Spleen (tissue), 11 donors: ENCODE measurements around the gene B3GAT1. TPM values are rescaled to one million over a fixed set of nuclear protein-coding genes. Genes with fewer than 3 reads are reported as not detected.

ENCODE experiments used
- DNase-seq: peaks from one replicate; pipeline ENCODE4 v3.0.0-alpha.2; 2020
- H3K27ac ChIP-seq, 8 donors: fragments of 200-600 bp; sonication (generic) in 7 of 8; 1 replicate in 4 of 8; 2 replicates in 4 of 8; pipeline versions ENCODE4 v1.5.0 to v1.8.0; 2016 to 2021; ENCODE audit warnings: inconsistent platforms in 4 of 8, mild to moderate bottlenecking in 4 of 8, moderate library complexity in 1 of 8
- H3K27me3 ChIP-seq, 7 donors: fragments of 200-600 bp; sonication (generic) in 6 of 7; replicated peaks in 1 of 7; 1 replicate in 4 of 7; 2 replicates in 3 of 7; pipeline versions ENCODE4 v1.5.0 to v1.8.0; 2016 to 2021; ENCODE audit warnings: inconsistent platforms in 3 of 7, mild to moderate bottlenecking in 1 of 7
- H3K36me3 ChIP-seq, 6 donors: fragments of 200-600 bp; sonication (generic) in 5 of 6; 1 replicate in 4 of 6; 2 replicates in 2 of 6; pipeline versions ENCODE4 v1.5.0 to v1.8.0; 2016 to 2021; ENCODE audit warnings: inconsistent platforms in 2 of 6
- H3K4me1 ChIP-seq, 6 donors: fragments of 200-600 bp; sonication (generic) in 5 of 6; 1 replicate in 3 of 6; 2 replicates in 3 of 6; pipeline versions ENCODE4 v1.5.0 to v1.8.0; 2016 to 2021; ENCODE audit warnings: inconsistent platforms in 3 of 6
- H3K4me3 ChIP-seq, 8 donors: fragments of 200-600 bp; sonication (generic) in 7 of 8; 1 replicate in 4 of 8; 2 replicates in 4 of 8; pipeline versions ENCODE4 v1.5.0 to v1.8.0; 2016 to 2021; ENCODE audit warnings: inconsistent platforms in 4 of 8, mild to moderate bottlenecking in 4 of 8, moderate library complexity in 2 of 8
- H3K9me3 ChIP-seq, 8 donors: fragments of 200-600 bp; sonication (generic) in 7 of 8; 1 replicate in 4 of 8; 2 replicates in 4 of 8; pipeline versions ENCODE4 v1.5.0 to v1.8.0; 2016 to 2021; ENCODE audit warnings: inconsistent platforms in 4 of 8
- POLR2A ChIP-seq, 3 donors: fragments of 450-650 bp; IDR thresholded peaks; one replicate each; pipeline ENCODE4 v1.5.1; 2017; ENCODE audit warnings: antibody characterized with exemption in 3 of 3, mild to moderate bottlenecking in 1 of 3
- POLR2AphosphoS5 ChIP-seq, 3 donors: sonication (generic); formaldehyde crosslinking; IDR thresholded peaks; one replicate each; pipeline ENCODE4 v1.5.1; 2017; ENCODE audit warnings: antibody characterized with exemption in 3 of 3
- WGBS, 5 donors: extraction: QIAGEN DNeasy Blood & Tissue Kit in 3 of 5; methylation state at CpG; one replicate each; pipeline versions ENCODE4 v1.1.5 to v1.1.7; 2013 to 2018; 5-methylcytosine and 5-hydroxymethylcytosine counted together
- intact Hi-C: fragments of 100-400 bp; cut with DNase I; formaldehyde crosslinking; loops from one replicate; pipeline ENCODE4 v1.15.0; 2023; ENCODE audit warnings: low total_unique reads
- polyA plus RNA-seq, 3 donors: library from polyadenylated mRNA; stranded (reverse); fragments of 200-250 nt; gene quantifications; one replicate each; pipeline ENCODE4 v1.2.1, GENCODE V29; 2013
- total RNA-seq, 7 donors: library from RNA; depleted of rRNA in 3 of 7; stranded (reverse); fragments of >200 nt in 3 of 7; fragmentation: NEBNext Ultra II Directional in 4 of 7; extraction: Animal tissue kit (Norgen Biotek cat#: 25700) in 4 of 7; gene quantifications; one replicate each; pipeline versions ENCODE4 v1.1.0 to v1.2.1, GENCODE V29; 2016 to 2021
- TF ChIP-seq, protein P1 (sequence below), 11 experiments: fragments of 200-600 bp in 7 of 11; fragments of 450-650 bp in 4 of 11; sonication (generic) in 4 of 11; IDR thresholded peaks in 8 of 11; conservative IDR thresholded peaks in 3 of 11; 1 replicate in 7 of 11; 2 replicates in 4 of 11; pipeline versions ENCODE4 v1.4.0 to v1.8.0; 2016 to 2021; ENCODE audit warnings: antibody characterized with exemption in 11 of 11, inconsistent platforms in 4 of 11, mild to moderate bottlenecking in 1 of 11
- donor health status: healthy with polysubstance abuse.
- donor health status: DM: no; HTN: no; CAD: no; lungs with moderate emphysema.
- donor health status: DM: no; HTN: no; CAD: no.
- donor health status: Bipolar disorder and iron deficiency.
- donor health status: healthy.
- donor health status: DM: no; HTN: no; CAD: no.
- donor health status: DM: yes; HTN: yes; CAD: no.

The B3GAT1 gene
- total and polyA plus RNA-seq, 10 donors, result 0.43 to 4.0 (median 1.6) TPM

DNA sequence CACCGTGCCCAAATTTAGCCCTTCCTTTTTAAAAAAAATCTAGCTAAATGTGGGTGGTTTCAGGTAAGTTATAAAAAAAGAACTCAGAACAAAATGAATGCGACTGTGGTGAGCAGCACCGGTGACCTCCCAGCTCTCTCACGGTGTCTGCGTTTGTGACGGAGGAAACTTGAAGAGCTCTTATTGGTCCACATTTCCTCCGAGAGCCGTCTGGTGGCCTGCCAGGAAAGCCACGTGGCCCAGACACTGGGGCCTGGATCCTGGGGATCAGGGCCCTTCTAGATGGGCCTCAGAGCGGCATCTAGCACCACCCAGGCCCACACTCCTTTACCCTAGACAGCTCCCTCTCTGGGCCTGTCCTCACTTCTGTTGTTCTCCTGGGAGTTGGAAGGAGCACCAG is 39.5 kb downstream of the B3GAT1 start:
- no peak for DNase-seq
- H3K9me3 ChIP-seq, result no peaks in the 10 kb centered on the region
- no peaks in the 10 kb centered on the region for H3K4me1 ChIP-seq
- H3K27me3 ChIP-seq, result peaks cover 0 to 3% (median 0%) of the 10 kb centered on the region in 7 donors
- H3K27ac ChIP-seq, result no peak overlapping the region
- H3K36me3 ChIP-seq, result no peaks in the 10 kb centered on the region
- TF ChIP-seq, protein P1, sequence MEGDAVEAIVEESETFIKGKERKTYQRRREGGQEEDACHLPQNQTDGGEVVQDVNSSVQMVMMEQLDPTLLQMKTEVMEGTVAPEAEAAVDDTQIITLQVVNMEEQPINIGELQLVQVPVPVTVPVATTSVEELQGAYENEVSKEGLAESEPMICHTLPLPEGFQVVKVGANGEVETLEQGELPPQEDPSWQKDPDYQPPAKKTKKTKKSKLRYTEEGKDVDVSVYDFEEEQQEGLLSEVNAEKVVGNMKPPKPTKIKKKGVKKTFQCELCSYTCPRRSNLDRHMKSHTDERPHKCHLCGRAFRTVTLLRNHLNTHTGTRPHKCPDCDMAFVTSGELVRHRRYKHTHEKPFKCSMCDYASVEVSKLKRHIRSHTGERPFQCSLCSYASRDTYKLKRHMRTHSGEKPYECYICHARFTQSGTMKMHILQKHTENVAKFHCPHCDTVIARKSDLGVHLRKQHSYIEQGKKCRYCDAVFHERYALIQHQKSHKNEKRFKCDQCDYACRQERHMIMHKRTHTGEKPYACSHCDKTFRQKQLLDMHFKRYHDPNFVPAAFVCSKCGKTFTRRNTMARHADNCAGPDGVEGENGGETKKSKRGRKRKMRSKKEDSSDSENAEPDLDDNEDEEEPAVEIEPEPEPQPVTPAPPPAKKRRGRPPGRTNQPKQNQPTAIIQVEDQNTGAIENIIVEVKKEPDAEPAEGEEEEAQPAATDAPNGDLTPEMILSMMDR (IDR thresholded peaks at IDR 0.05 in 8 of 11, conservative IDR thresholded peaks at IDR 0.05 in 3 of 11), result no peak
- no peak for TF ChIP-seq POLR2AphosphoS5 (IDR thresholded peaks at IDR 0.05)
- TF ChIP-seq POLR2A (IDR thresholded peaks at IDR 0.05), result no peak
- WGBS, 5 donors, result 71 to 81% (median 76%) methylated on average over 10 of the region's 10 CpGs
- H3K4me3 ChIP-seq, result no peak overlapping the region
- intact Hi-C loops, result no loop called here

DNA sequence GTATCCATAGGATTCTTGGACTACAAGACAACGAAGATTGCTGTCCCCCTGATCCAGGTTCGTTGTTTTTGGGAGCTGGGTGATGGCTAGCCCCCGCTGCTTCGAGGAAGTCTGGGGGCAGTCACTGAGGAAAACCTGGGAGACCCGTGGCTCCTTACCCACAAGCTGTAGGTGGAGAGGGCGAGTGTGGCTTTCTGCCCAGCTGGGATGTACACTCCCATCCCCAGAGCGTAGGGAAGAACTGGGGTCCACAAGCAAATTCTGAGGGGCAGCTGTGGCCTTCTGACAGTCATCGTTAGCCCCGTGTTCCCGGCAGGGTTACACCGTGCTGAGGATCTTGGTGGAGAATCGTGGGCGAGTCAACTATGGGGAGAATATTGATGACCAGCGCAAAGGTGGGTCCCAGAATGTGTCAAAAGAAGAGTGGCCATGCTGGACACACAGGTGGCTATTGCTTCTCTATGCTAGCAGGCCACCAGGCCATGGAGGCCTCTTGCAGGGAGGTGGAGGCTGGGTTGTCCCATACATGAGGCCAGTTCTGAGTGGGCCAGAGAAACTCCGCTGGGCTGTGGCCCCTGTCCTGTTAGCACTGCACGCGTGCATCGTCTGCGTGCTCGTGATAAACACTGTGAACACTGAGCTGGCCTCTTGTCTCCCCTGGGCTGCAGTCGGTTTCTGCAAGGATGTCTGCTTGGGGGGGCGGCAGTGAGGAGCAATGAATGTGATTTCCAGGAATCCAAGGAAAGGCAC is 40.4 kb downstream of the B3GAT1 start:
- peak; percentile 64 for DNase-seq
- Histone ChIP-seq H3K9me3 (no peaks in the 10 kb centered on the region), H3K27me3 (no peaks in the 10 kb centered on the region), H3K4me3 (no peak overlapping the region), H3K27ac (no peak overlapping the region), H3K4me1 (no peaks in the 10 kb centered on the region), H3K36me3 (no peaks in the 10 kb centered on the region)
- no peak for TF ChIP-seq POLR2AphosphoS5 (IDR thresholded peaks at IDR 0.05)
- TF ChIP-seq, protein P1 (IDR thresholded peaks at IDR 0.05 in 8 of 11, conservative IDR thresholded peaks at IDR 0.05 in 3 of 11), result no peak
- TF ChIP-seq POLR2A (IDR thresholded peaks at IDR 0.05), result no peak
- intact Hi-C loops, result no loop called here
- 83 to 94% (median 89%) methylated on average over 22 of the region's 22 CpGs for WGBS, 5 donors

DNA sequence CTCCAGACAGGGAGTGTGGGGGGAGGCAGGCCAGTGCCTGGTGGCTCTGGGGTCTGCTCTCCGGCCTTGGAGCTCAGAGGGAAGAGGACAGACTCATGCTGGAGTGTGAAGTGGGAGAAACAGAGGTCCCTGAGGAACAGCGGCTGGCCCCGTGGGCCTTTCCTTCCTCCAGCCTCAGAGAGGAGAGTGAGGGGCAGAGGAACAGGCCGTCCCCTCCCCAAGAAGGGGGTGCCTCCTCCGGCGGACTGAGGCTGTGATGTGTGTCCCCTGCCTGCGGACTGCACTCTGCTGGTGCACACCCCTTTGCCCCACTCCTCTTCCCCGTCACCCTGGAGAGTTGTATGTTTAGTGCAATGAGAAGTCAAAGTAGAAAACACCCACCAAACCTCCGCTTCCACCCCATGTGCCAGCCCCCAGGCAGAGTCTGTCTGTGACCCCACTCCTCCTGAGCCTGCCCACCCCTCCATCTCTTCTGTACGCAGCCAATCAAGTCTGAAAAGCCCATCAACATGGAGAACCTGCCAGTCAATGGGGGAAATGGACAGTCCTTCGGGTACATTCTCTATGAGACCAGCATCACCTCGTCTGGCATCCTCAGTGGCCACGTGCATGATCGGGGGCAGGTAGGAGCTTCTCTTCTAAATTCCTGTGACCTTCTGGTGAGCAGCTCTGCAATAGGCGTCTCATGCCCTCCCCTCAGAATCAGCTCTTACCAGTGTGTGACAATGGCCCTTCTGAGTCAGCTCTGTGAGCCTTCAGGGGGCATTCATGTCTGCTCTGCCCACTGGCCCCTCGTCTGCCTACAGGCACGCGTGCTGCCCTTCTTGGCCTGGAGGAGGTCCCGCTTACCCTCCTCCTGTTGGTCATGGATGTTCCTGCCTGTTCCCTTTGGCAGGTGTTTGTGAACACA is 41.3 kb downstream of the B3GAT1 start:
- TF ChIP-seq, protein P1 (IDR thresholded peaks at IDR 0.05 in 8 of 11, conservative IDR thresholded peaks at IDR 0.05 in 3 of 11), result no peak
- TF ChIP-seq POLR2A (IDR thresholded peaks at IDR 0.05) (no peak), POLR2AphosphoS5 (IDR thresholded peaks at IDR 0.05) (no peak)
- Histone ChIP-seq H3K36me3 (no peaks in the 10 kb centered on the region), H3K27me3 (no peaks in the 10 kb centered on the region), H3K27ac (no peak overlapping the region), H3K4me3 (no peak overlapping the region), H3K9me3 (no peaks in the 10 kb centered on the region), H3K4me1 (no peaks in the 10 kb centered on the region)
- intact Hi-C loops, result no loop called here
- DNase-seq, result peak; percentile 66
- 84 to 91% (median 88%) methylated on average over 19 of the region's 19 CpGs for WGBS, 5 donors
